Ishikawa (cell line): ENCODE measurements around the gene GBX1.

Experiments used
- CEBPB ChIP-seq: IDR thresholded peaks from 2 replicates; pipeline ENCODE4 v1.6.1; 2012
- CREB1 ChIP-seq: IDR thresholded peaks from 2 replicates; pipeline ENCODE4 v1.6.1; 2012; ENCODE audit warnings: low read depth
- EGR1 ChIP-seq: IDR thresholded peaks from 2 replicates; pipeline ENCODE4 v1.6.1; 2012
- EP300 ChIP-seq: IDR thresholded peaks from 2 replicates; pipeline ENCODE4 v1.6.1; 2012; ENCODE audit warnings: borderline replicate concordance
- FOXM1 ChIP-seq: IDR thresholded peaks from 2 replicates; pipeline ENCODE4 v1.6.1; 2012; ENCODE audit warnings: low read depth, borderline replicate concordance
- MAX ChIP-seq: IDR thresholded peaks from 2 replicates; pipeline ENCODE4 v1.6.1; 2012
- NFIC ChIP-seq: IDR thresholded peaks from 2 replicates; pipeline ENCODE4 v1.6.1; 2012
- REST ChIP-seq: IDR thresholded peaks from 2 replicates; pipeline ENCODE4 v1.6.1; 2012; ENCODE audit warnings: low read depth, mild to moderate bottlenecking
- TAF1 ChIP-seq: IDR thresholded peaks from 2 replicates; pipeline ENCODE4 v1.6.1; 2012; ENCODE audit warnings: low read depth, mild to moderate bottlenecking
- TCF12 ChIP-seq: IDR thresholded peaks from 2 replicates; pipeline ENCODE4 v1.6.1; 2012; ENCODE audit warnings: low read depth
- TEAD4 ChIP-seq: IDR thresholded peaks from 2 replicates; pipeline ENCODE4 v1.6.1; 2012
- USF1 ChIP-seq: IDR thresholded peaks from 2 replicates; pipeline ENCODE4 v1.6.1; 2012
- YY1 ChIP-seq: IDR thresholded peaks from 2 replicates; pipeline ENCODE4 v1.6.1; 2012; ENCODE audit warnings: low read depth
- ZBTB7A ChIP-seq: IDR thresholded peaks from 2 replicates; pipeline ENCODE4 v1.6.1; 2012; ENCODE audit warnings: low read depth

Gene GBX1

GRCh38 chr7:151146761-151147160 lies 20.7 kb downstream of the GBX1 start:
- TF ChIP-seq USF1 (no peak), TEAD4 (no peak), TAF1 (no peak), FOXM1 (no peak), TCF12 (no peak), MAX (no peak), YY1 (no peak), EGR1 (no peak), ZBTB7A (no peak), EP300 (no peak), REST (no peak)

- TF ChIP-seq TEAD4 (no peak), REST (no peak)
These were observed 23.1 kb downstream of the GBX1 start for GRCh38 chr7:151144387-151144786.

GRCh38 chr7:151143261-151144015 lies 24.1 kb downstream of the GBX1 start:
- TF ChIP-seq FOXM1: no peak

- TF ChIP-seq CREB1 (no peak), YY1 (no peak), CEBPB (no peak), EGR1 (no peak), USF1 (no peak), ZBTB7A (no peak), MAX (no peak)
These were observed 24.8 kb downstream of the GBX1 start for GRCh38 chr7:151142686-151143040.

GRCh38 chr7:151141855-151142685 lies 25.4 kb downstream of the GBX1 start:
- TF ChIP-seq EGR1 (no peak), CREB1 (no peak), USF1 (no peak), YY1 (no peak), TEAD4 (no peak), NFIC (no peak)

- no peak for TF ChIP-seq ZBTB7A
- no peak for TF ChIP-seq TEAD4
- no peak for TF ChIP-seq EP300
- TF ChIP-seq USF1: no peak
- TF ChIP-seq FOXM1: no peak
- TF ChIP-seq REST: no peak
- TF ChIP-seq TCF12: no peak
- TF ChIP-seq CREB1: no peak
These were observed 26.1 kb downstream of the GBX1 start for GRCh38 chr7:151141311-151141854.
